Measurements from ENCODE around the gene ELMO1.

ELMO1 gene

GRCh38 chr7:36967387-36967786 is 481.3 kb downstream of the ELMO1 start:
- DNase-seq (ENCODE audit: low spot score) = no peak
- peak; percentile 78 for TF ChIP-seq CTCF (IDR thresholded peaks at IDR 0.05)
- H3K27ac ChIP-seq = no peak overlapping the region
- no peak overlapping the region for H3K4me3 ChIP-seq

GRCh38 chr7:36966636-36967035 is 482.0 kb downstream of the ELMO1 start:
- no peak overlapping the region for H3K4me3 ChIP-seq
- DNase-seq (ENCODE audit: low spot score) = no peak
- TF ChIP-seq CTCF (IDR thresholded peaks at IDR 0.05) = no peak
- H3K27ac ChIP-seq = no peak overlapping the region

- no peak for TF ChIP-seq CTCF (IDR thresholded peaks at IDR 0.05)
These were observed 482.6 kb downstream of the ELMO1 start for GRCh38 chr7:36966039-36966438.

GRCh38 chr7:36965625-36966024 is 483.0 kb downstream of the ELMO1 start:
- no peak overlapping the region for H3K27ac ChIP-seq
- DNase-seq (ENCODE audit: low spot score) = no peak
- no peak overlapping the region for H3K4me3 ChIP-seq
- no peak for TF ChIP-seq CTCF (IDR thresholded peaks at IDR 0.05)

More at GRCh38 chr7:36966039-36966438, 482.6 kb downstream of the ELMO1 start:
- Histone ChIP-seq H3K4me3 (no peak overlapping the region), H3K27ac (no peak overlapping the region)
- DNase-seq (ENCODE audit: low spot score) = no peak

GRCh38 chr7:36964297-36964696 is 484.4 kb downstream of the ELMO1 start:
- no peak for TF ChIP-seq CTCF (IDR thresholded peaks at IDR 0.05)
- DNase-seq (ENCODE audit: low spot score) = no peak
- no peak overlapping the region for H3K27ac ChIP-seq
- H3K4me3 ChIP-seq = no peak overlapping the region

GRCh38 chr7:36962367-36962766 is 486.3 kb downstream of the ELMO1 start:
- no peak for DNase-seq (ENCODE audit: low spot score)
- Histone ChIP-seq H3K4me3 (no peak overlapping the region), H3K27ac (no peak overlapping the region)
- TF ChIP-seq CTCF (IDR thresholded peaks at IDR 0.05) = no peak

- no peak overlapping the region for H3K4me3 ChIP-seq
- DNase-seq (ENCODE audit: low spot score) = no peak
These were observed 487.0 kb downstream of the ELMO1 start for GRCh38 chr7:36961693-36962092.

More at GRCh38 chr7:36961693-36962092, 487.0 kb downstream of the ELMO1 start:
- no peak for TF ChIP-seq CTCF (IDR thresholded peaks at IDR 0.05)
- H3K27ac ChIP-seq = no peak overlapping the region
